SHP77 (cell line): ENCODE measurements around the gene DUT.

Experiments used
- DNase-seq, 2 experiments: peaks; one replicate each; lab custom pipeline; 2025; lab: John Stamatoyannopoulos, UW

Gene DUT

DNA sequence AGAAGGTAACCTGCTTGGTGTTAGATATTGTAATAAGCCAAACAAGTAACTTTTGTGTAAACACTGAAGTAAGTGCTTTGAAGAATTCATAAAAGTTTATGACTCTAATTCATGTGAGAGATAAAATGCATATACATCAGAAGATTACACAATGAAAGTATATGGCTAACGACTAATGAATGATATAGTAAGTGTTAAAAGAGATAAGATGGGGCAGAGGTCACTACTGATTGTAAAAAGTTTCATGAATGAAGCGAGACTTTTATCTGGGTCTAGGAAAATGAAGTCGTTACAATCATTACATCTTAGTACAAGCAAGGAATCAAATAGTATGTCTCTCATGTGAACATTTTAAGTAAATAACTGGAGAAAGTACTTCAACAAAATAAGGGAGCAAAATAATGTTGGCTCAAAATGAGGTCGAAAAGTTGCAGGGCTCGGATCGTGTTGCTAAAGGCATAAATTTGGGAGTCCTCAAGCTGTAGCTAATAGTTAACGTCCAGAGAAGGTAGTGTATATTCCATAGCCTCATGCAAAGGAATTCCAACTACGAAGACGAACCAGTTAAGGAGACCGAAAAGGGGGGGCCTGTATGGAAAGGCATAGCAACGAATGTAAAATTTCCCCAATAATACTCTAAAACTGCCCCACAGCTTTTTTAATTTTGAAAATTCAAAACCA is 984 bp upstream of the DUT start:
- DNase-seq: no peak

DNA sequence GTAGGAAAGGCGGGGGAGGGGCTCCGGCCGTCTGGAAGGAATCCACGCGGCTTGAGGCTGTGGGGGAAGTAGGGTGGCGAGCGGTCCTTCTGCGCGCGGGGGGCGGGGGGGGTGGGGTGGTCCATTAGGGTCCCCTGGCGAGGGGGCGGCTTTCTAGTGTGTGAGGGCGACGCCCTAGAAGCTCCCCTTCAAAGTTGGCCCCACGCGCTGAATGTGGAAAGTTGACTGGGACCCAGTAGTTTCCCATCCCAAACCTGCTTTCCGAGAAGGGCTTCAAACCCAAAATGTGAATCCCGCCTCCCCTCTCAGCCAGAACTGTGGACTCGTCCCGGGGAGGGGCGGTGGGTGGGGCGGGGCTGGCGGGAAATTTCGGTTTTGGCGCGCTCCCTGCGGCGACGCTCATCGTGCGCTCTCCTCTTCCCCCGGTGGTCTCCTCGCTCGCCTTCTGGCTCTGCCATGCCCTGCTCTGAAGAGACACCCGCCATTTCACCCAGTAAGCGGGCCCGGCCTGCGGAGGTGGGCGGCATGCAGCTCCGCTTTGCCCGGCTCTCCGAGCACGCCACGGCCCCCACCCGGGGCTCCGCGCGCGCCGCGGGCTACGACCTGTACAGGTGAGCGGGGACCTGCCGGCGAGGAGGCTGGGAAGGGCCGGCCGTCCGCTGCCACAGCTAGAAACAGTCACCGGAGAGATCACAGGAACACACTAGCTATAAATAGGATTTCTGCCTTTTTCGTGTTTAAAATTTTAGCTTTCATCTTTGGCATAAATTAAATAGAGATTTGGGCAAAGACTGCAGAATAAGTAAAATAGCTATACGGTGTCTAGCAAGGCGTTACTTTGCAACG is 790 bp downstream of the DUT start:
- DNase-seq: peak; percentile 55 to 61

GRCh38 chr15:48332642-48333034 is 1.4 kb downstream of the DUT start:
- no peak for DNase-seq

DNA sequence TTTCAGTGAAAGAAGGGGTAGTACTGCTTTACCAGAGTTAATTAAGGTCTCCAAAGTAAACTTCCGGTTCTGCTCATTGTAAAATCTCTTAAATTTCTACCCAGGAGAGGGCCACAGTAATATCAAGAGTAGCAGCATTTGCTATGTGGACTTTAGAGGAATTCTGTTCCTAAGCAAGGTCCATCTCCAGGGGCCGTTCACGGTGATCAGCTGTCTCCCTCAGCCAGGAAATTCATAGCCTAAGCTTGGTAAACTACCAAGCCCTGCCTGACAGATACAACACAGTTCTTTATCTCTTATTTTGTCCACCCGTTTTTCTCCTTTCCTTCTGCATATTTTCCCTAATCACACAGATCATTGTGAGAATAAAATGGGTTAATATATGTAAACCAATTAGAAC is 2.3 kb downstream of the DUT start:
- DNase-seq: no peak

GRCh38 chr15:48334260-48334659 is 3.0 kb downstream of the DUT start:
- no peak for DNase-seq

DNA sequence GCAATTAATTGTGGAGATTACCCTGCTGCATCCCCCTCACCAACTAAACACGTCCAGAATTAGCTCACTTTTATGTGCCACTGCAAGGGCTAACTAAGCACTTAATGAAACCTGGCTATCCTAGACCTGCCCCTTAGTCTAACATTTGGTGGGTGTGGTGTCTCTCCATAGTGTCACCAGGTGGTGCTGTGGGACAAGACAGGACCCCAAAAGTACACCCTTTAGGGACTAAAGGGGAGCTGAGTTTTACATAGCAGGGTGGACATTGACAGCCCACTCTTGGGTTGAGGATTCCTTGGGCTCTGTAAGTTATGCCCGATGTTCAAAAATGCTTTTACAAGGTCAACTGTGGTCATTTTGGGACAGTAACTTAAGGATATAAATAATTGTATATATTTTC is 5.7 kb downstream of the DUT start:
- no peak for DNase-seq

GRCh38 chr15:48337607-48338006 is 6.4 kb downstream of the DUT start:
- no peak for DNase-seq

DNA sequence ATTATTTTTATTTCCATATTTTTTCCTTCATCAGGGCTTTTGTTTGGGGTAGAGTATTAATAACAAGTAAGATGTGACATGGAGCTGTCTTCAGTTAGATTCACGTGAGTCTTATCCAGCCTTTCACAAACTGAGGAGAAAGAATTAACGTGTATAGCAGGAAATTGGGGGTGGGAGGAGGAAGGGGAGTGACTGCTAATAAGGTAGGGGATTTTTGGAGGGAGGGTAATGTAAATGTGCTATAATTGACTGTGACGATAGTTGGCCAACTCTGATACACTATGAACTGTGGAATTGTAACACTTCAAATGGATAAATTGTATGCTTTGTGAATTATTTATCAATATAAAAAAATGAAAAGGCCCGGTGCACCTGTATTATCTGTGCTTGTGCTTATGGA is 8.9 kb downstream of the DUT start:
- no peak for DNase-seq

DNA sequence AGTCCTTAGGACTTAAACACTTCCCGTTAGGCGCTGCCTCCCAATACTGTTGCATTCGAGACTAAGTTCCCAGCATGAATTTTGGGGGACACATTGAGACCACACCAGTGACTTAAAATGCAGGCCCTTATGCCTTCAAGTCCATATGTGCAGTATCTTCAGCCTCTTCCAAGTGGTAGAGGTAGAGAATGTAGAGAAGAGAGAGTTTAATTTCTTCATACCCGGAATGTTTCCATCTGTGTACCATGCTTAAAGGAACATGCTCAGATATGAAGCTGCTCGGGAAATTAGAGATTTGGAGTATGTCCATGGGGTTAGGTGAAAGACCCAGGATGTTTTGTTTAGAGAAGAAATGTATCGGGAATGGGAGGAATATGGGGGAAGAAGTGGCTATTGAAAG is 12.6 kb downstream of the DUT start:
- DNase-seq: no peak

DNA sequence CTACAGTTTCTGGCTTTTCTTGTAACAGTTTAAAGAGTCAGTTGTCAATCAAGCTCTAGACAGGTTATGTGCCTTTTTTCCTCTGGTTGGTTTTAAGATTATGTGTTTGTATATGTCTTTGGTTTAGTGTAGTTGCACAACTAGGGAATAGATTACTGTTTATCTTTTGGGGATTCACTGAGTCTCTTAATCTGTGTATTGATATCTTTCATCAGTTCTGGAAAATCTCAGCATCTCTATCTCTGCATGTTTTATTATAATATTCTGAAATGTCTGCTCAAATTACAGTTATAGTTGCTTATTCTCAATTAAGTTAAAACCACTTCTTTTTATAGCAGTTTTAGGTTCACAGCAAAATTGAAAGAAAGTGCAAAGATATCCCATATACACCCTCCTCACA is 14.3 kb downstream of the DUT start:
- no peak for DNase-seq

- peak; percentile 64 for DNase-seq
Measured at GRCh38 chr15:48352474-48353072, 21.3 kb downstream of the DUT start.

- DNase-seq: no peak
Measured at GRCh38 chr15:48354694-48355303, 23.6 kb downstream of the DUT start.

DNA sequence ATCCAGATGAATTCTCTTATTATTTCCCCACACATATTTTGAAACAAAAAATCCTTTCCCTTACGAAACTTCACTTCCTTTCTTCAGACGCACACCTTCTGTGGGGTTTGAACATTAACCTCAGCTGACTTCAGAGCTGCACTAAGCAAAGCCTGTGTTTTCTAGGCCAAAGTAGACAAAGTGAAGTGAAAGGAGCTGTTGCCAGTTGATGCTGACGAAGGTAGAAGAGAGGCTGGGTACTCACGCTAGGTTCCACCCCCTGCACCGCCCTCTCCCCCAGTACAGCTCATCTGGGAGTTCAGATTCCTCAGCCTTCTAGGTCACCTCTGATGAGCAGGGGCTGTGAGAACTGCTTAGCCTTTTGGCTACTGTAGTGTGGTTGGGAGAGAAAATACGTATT is 24.1 kb downstream of the DUT start:
- no peak for DNase-seq

- DNase-seq: no peak
Measured at GRCh38 chr15:48358229-48359152, 27.3 kb downstream of the DUT start.

DNA sequence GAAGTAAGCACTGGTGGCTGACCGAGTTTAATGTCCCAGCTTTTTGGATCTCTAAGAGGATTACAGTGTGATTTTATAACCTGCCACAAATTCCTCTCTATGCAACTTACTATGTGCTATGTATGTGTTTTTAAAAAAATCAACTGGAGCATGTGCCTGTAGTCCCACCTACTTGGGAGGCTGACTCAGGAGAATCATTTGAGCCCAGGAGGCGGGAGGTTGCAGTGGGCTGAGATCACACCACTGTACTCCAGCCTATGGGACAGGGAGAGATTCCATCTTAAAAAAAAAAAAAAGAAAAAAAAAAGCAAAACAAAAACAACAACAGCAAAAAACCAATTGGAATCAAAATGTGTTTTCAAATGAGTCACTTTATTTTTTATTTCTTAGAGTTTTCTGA is 29.6 kb downstream of the DUT start:
- DNase-seq: no peak

- DNase-seq: no peak
Measured at GRCh38 chr15:48361685-48362084, 30.5 kb downstream of the DUT start.

DNA sequence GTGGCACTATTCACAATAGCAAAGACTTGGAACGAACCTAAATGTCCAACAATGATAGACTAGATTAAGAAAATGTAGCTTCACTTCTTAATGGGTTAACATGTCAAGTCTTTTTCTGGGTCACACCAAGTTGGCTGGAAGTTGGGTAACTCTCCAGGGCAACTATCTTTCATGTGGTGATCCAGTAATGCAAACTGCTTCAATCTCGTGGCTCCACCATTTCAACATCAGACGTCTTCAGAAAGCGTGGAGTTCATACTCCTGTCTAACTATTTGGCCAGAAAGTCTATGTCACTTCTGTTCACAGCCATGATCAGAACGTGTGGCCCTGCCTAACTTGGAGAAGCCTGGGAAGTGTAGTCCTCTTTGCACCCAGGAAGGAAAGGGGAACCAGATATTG is 32.2 kb downstream of the DUT start:
- DNase-seq: no peak

DNA sequence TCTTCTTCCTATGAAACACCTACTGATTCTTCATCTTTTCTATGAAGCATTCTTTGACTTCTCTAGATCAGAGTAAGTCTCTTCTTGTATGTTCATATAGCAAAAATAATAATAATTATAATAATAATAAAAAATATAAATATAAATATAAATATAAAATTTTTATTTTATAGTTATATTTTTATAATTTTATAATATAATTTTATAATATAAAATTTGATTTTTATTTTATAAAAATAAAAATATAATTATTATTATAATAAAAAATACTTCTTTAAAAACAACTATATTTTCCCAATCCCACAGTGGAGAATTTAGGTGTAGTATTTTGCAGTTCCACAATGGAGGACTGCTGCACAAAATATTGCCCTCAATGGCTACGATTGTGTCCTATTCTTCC is 34.3 kb downstream of the DUT start:
- no peak for DNase-seq

DNA sequence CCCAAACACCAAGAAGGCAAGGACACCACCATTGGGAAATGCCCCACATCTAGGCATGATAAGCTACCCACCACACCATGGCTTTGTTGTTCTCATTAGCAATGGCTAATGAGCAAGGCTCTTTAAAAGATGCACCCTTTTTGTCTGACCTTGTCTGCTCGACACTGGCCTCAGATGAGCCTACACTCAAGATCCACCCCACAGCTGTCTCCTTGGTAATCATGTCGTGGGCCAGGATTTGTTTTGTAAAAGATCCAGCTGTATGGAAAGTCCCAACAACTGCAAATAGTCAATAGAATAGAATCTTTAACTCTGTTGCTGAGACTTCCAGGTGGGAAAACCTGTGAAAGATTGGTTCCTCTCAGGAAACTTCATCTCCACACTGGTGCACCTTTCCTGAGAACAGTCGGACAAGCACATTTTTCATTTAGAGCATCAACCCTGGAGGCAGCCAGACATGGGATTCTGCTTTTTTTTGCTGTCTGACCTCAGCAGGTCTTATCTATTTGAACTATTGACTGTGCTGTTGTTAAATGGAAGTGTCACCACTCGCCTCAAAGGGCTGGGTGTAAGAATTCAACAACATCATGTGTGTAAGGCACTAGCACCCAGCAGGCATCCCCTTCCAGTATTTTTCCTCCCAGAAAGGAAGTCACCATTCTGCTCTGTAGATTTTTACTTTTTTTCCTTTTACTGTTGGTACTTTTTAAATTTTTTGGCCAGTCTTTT is 35.5 kb downstream of the DUT start:
- no peak for DNase-seq

GRCh38 chr15:48367483-48367882 is 36.3 kb downstream of the DUT start:
- no peak for DNase-seq

DNA sequence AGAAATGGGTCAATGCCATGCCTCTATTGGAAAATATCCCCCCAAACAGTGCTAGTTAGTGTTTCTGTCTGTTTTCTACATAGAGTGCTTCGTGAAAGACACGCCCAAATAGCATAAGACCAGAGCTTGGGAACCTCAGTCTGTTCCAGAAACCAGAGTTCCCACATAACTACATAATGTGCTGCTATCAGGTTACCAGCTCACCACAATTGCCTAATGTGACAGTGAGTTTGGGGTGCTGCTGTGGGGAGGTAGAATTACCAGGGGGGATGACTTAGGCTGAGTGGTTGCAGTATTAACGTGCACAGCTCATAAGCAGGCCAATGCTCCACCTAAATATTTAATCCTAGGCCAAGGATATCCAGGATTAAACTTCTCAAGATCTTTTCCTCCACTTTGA is 39.2 kb downstream of the DUT start:
- DNase-seq: no peak
